ENCODE measurements around the gene EEF1A2.

EEF1A2 gene

DNA sequence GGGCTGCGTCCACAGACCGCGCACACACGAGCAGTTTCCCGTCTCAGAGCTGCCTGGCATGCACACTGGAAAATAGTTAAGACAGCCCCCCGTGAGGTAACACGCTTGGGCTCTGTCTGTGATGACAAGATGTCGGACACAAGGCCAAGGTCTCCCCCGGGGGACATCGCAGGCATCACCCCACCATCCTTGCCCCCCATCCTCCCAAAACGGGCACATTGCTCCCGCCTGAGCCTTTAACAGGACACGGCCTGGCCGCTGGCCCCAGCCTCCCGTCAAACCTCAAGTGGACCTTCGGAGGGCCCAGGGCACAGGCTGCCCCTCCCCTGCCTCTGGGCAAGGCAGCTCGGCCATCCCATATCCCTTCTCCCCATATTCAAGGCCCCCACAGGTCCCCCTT is 32.0 kb downstream of the EEF1A2 start:
- no peak for DNase-seq

DNA sequence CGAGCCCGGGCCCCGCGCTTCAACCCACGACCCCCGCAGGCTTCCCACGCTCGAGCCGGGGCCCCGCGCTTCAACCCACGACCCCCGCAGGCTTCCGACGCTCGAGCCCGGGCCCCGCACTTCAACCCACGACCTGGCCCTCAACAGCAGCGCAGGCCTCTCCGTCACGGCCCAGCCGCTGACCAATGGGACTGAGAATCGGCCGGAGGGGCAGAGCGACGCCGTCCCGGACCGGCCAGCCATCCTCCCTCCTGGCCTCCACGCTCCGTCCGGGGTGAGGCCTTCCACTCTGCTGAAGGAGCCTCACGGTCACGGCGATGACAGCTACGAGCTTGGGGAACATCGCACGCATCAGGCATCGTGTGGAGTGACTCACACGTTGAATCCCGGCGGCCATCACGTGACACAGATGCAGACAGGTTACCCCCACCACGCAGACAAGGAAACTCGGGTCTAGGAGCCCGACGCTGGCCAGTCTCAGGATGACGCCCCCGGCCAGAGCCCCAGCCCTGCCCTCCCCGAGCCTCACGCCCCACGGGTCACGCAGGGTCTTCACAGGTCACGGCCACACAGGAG is 32.5 kb downstream of the EEF1A2 start:
- no peak for DNase-seq

DNA sequence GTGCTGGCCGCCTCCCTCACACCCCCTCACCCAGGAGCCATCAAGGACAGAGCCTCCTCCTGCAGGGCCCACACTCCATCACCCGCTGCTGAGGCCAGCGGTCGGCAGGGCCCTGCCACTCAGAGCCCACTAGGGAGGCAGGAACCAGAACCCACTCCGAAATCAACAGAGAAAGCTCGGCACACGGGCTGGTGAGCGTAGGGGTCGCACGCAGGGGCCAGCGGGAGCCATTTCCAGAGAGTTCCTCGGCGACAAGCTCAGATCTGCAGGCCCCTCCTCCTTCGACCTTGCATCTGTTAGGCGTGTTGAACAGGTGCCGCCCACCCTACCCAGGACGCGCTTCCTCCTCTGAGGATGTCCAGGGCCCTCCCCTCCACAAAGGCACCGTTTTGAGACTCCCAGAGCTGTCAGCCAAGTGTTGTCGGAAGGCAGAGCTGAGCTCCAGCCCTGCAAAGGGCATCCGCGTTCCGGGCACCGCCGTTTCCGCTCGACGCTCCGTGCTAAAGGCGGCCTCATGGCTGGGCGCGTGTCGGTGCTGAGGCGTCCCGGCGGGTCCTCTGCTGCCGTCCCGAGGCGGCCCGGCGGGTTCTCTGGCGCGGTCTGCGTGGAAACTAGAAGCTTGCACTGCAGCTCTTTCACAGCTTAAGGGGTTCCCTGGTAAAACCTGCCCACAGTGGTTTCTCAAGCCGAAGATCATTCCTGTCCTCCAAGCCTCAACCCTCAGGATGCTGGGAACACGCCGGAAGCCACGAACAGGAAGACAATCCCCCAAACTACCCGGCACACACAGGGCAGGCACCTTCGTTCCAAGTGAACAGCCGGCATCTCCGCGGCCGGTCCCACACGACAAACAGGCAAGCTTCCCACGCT is 33.3 kb downstream of the EEF1A2 start:
- no peak for DNase-seq

DNA sequence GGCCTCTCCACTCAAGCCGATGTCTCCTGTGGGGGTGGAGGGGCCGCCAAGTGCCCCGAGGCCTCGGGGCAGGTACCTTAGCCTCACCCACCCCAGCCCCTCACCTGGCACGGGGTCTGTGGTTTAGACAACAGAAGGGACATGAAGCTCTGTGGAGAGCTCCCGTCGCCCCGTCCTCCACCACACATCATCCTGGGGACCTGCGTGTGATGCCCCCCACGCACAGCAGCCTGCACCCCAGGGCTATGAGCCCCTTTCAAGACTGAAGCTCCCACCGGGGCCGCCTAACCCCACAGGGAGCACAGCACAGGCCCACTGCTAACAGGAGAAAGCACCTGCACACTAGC is 34.6 kb downstream of the EEF1A2 start:
- DNase-seq: no peak

DNA sequence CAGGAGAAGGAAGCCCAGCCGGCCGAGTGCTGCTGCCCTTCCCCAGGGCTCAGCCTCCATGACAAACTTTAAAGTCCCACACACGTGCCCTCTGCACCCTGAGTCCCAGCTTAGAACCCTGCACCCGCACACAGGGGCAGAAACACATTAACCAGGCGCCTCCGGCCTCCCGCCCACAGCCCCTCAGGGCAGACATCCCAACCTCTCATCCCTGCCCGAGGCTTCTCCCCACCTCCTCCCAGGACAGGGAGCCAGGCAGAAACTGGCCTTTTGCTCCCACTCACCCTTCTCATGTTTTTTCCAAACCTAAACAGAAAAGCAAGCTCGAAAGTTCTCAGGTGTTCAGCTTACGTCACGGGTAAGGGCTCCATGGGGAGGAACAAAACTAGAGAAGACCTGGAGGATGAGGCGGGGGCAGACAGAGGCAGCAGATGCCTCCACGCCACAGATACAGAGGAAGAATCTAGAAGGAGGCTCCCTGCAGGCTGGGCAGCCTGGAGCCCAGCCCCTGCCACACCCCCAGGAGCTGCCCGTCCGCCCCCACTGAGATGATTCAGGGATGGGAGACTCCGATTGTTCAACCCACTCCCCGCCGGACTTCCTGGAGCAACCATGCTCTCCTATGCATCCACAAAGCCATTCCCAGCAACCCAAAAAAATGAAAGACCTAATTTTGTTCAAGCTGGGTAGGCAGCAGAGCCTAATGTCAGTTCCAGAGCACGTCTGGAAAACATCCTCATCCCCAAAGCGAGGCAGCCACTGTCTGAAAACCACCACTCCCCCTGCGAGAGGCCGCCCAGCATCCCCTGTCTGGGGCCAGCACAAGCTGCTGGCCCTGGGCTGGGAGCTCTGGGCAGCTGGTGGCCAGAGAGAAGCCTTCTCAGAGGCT is 35.2 kb downstream of the EEF1A2 start:
- no peak for DNase-seq

DNA sequence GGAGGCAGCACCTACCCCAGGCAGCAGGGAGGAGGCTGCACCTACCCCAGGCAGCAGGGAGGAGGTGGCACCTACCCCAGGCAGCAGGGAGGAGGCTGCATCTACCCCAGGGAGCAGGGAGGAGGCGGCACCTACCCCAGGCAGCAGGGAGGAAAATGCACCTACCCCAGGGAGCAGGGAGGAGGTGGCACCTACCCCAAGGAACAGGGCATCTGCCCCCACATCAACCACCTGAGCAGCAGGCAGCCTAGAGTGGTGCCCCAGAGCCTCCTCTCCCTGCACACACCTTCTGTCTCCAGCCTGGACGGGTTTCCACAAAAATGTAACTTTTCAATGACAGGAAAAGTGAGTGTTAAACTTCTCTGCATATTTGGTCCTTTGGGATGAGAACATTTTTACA is 36.6 kb downstream of the EEF1A2 start:
- DNase-seq: no peak

DNA sequence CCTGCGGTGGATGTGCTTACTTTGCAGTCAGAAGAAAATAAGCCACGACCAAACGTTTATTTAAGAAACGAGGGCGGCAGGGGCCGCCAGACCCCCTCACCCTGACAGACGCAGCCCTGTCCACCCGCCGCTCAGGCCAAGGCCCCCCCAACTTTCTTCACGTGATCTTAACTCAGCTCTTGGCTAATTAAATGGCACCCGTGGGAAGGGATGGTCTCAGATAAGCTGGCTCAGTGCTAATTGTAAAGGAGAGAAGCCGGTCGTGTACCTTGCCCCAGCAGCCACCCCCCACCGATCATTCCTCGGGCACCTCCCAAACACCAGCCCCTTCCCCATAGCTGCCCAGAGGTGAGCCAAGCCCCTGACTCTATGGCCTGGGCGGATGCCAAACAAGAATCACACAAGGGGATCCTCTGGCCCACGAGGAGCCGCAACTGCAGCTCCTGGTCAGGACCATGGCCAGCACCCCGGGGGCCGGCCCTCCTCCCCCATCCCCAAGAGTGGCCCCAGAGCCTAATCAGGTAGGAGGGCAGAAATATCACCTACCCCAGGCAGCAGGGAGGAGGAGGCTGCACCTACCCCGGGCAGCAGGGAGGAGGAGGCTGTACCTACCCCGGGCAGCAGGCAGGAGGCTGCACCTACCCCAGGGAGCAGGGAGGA is 37.6 kb downstream of the EEF1A2 start:
- DNase-seq: no peak

DNA sequence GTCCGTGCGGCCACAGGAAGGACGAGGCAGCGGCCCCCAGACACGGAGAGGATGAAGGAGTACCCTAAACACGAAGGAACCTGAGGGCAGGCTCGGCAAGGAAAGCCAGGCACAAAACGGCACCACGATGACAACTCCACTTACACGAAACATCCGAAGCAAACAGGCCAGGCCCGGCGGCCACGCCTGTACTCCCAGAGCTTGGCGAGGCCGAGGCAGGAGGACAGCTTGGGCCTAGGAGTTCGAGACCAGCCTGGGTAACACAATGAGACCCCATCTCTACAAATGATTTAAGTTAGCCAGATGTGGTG is 39.9 kb downstream of the EEF1A2 start:
- DNase-seq: no peak

DNA sequence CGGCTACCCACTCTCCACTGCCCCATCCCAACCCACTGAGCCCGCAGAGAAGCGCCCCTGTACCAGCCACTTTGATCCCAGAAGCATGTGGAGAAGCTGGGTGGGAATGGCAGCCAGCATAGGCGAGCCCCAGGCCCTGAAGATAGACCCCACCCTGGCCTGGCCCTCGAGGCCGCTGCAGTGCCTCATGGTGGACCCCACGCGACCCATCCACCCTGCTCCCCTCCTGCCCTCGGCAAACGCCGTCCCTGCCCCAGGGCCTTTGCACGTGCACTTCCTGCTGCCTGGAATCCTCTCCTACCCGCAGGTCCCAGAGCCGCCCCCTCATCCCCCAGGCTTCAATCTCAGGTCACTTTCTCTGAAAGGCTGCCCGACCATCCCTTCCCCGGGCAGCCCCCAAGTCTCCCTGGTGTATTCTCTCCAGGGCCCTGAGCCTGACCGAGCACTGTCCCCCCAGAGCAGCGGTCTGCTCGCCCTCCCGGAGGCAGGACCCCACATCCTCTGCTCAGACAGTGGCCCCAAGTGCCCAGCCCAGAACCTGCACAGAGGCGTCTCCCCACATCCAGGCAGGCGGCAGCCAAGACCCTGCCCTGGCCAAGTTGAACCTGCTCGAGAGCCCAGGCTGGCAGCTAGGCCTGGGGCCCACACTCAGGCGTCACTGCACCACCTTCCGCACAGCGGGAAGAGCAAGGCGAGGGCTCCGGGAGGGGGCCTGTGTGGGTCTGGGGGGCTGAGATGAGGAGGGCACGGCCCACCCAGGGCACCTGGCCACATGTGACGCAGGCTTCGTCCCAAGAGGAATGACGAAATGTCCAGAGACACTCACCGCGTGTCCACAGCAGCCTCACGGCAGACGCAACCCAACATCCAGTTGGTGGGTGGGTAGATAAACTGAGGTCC is 40.5 kb downstream of the EEF1A2 start:
- no peak for DNase-seq

DNA sequence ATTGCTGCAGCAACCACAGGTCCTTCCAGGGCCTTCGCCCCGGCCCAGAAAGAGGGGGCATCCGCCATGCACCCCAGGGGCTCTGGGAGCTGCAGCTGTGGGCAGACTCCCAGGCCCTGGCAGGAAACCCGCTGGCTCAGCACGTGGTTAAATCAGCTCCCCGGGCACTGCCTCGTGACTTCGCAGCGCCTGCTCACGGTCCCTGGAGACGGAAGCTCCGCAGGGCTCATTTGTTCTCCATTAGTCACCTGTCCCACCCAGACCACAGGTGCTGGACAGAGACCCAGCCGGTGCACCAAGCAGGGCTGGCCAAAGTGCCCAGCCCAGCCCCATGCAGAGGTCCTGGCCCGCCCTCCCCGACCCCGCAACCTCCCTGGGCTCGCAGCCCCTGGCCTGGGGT is 41.1 kb downstream of the EEF1A2 start:
- DNase-seq: no peak

DNA sequence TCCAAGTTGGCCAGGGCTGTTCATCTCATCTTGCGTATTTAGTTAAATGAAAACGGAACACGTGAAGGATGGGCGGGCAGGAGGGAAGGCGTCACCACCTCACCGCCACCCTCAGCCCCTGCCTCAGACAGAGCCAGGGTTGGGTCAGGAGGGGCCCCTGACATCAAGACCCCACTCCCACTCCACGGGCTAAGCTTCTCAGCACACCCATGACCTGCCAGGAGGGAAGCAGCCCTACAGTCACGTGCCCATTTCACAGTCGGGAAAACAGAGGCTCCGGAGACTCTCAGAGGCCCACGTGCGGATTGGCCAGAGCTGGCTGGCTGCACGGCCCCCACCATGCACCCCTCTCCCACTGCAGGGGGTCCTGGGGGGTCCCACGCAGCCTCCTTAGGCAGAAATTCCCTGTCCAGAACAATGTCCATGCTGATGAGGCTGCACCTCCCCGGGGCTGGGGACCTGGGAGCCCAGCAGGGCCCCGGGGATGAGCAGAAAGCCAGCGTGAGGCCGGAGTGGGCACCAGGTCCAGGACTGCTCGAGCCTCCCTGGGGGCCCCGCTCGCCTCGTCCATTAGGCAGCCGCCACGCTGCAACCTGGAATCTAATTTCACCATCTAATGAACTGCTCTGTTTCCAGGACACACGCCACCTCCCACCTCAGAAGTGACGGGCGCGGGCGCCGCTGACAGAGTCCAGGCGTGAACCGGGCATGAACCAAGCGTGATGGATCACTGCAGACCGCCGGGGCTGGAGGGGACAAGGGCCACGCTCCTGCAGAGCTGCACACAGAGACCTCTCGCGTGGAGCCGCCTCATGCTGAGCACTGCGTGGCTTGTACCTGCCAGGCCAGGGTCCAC is 42.2 kb downstream of the EEF1A2 start:
- DNase-seq: no peak

DNA sequence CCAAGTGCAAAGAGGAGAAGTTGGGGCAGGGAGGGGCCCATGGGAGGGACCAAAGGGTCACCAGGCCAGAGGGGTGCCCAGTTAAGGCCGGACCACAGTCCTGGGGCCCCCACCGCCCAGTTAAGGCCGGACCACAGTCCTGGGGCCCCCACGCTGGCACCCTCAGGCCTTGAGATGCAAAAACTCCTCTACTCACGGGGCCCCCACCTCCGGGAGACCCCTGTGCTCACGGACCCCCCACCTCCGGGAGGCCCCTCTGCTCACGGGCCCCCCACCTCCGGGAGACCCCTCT is 43.4 kb downstream of the EEF1A2 start:
- no peak for DNase-seq

DNA sequence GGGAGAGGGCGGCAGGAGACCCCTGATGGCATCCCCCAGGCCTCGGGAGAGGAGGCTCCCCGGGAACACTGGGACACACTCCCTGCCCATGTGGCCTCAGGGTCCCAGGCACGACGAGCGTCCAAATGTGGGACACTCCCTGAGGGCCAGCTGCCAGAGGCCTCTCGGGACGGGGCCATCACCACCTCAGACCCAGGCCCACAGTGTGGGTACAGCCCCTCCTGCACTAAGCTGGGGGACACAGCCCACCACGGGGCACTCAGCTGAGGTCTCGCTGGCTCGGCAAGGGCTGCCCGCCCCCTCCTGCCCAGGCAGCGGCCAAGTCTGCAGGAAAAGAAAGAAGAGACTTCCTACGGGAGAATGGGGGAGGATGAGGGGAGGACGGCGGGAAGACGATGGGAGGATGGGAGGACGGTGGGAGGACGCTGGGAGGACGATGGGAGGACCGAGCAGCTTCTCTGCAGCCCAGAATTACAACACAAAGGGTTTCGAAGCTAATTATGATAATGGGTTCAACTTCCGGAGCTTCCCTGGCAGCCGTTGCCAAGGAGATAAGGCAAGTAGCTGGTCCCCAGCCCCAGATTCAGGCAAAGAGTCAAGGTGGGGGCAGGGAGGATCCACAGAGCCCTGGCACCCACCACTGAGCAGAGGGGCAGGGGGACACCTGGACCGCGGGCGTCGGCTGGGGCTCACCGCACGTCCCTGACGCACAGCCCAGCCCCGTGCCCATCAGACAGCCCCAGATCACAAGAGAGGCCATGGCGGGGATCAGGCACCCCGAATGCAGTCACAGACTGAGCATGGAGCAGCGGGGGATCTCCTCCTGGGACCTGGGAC is 43.9 kb downstream of the EEF1A2 start:
- no peak for DNase-seq

DNA sequence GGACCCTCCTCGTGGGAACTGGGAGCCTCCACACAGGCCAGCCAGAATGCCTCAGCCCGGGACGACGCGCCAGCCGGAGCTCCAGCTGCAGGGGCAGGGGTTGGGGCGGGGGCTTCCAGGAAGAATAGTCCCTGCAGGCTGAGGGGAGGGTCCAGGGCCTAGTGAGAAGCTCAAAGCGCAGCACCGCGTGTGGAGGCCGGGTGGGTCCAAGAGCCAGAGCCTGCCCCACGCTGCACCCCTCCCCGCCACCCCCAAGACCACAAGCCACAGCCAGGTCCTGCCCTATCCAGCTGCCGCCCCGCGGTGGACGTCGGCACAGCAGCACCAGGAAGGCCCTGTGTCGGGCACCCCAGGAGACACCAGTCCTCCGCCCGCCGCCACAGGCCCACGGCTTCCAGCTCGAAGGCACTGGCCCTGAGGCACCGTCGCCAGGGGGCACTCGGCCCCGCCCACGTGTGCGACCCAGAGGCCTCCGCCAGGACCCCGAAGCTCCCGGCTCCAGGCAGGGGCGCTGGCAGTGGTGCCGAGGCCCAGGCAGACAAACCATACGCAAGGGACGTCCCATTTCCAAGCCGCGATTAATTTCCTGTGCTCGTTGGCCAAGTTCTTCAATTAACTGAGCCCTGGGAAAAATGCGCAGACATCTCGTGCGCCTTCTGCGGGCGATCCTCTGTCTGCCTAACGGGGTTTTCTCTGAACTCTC is 45.9 kb downstream of the EEF1A2 start:
- no peak for DNase-seq

DNA sequence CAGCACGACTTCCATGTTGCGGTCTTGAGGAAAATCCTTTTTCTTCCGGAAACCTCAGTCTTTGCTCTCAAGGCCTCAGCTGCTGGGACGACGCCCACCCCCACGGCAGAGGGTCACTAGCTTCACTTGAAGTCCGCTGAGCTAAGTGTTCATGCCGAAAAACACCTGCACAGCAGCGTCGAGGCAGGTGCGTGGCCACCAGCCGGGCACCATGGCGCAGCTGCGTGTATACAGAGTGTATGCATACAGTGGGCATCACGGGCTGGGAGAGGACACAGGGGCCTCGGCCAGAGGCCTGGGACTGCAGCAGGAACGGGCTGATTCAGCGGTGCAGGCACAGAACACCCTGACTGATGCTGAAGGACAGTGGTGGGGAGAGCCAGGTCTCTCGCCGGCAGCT is 46.5 kb downstream of the EEF1A2 start:
- DNase-seq: no peak

DNA sequence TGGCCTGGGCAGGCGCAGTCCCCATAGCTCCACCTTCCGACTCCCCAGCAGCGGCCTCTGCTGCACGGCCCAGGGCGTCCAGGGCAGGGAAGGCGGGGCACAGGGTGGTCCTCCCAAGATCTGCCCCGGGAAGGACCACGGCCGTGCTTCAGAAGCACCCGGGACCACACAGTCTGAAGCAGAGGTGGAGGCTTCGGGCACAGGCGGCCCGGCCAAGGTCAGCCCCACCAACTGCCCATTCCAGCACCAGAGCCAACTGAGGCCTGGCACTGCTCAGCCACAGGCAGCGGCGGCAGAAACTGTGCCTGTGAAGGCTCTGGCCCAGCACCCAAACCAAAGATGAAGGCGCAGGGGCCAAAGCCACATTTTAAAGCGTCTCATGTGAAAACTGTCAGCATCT is 47.1 kb downstream of the EEF1A2 start:
- DNase-seq: no peak

DNA sequence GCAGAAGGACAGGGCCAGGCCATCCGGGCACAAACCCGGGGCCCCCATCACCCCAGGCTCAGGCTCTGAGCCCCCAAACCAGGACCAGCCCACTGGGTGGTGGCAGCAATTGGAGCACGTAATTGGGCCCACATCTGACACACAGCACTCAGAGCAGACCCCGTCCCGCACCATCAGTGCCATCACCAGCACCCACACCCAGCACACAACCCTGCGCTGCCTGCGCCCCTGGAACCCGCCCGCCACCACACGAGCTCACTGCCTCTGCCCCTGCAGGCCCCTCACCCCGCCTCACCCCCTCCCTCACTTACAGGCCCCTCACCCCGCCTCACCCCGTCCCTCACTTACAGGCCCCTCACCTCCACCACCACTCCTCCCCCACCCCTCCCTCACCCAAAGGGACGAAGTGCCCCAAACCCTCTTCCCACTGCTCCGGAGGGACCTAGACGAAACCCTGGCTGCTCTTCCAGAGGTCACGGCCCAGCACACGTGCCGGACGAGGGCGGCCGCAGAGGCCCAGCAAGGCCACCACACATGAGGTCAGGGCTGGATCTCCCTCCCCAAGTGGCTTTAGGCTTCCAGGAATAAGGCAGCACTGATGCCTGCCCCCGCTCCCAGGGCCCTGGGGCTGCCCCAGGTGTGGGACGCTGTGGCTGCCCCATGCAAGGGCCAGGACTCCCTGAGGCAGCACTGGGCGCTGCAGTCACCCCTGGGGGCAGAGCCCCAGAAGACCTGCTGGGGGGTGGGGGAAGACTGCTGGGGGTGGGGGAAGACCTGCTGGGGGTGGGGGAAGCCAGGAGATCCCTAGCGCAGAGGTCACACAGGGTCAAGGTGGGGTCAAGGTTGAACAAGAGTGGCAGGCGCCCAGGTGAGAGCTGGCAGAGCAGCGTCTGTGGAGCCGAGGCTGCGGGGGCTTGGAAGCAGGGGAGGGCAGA is 48.8 kb downstream of the EEF1A2 start:
- DNase-seq: no peak

DNA sequence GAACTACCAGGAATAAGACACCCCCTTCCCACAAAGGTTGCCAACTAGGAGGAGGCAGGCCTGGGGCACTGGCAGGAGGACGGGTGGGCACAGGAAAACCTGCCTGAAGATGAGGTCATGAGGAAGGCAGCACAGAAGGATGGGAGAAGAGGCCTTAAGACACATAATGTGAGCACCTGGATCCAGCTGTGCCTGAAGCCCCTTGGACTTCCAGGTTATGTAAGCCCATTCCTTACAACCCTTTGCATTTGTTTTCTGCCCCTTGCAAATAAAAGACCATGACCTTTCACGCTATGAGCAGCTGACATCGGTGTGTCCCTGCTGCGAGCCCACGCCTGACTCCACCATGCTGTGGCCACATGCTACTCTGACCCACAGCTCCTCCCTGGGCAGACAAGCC is 49.9 kb downstream of the EEF1A2 start:
- no peak for DNase-seq

DNA sequence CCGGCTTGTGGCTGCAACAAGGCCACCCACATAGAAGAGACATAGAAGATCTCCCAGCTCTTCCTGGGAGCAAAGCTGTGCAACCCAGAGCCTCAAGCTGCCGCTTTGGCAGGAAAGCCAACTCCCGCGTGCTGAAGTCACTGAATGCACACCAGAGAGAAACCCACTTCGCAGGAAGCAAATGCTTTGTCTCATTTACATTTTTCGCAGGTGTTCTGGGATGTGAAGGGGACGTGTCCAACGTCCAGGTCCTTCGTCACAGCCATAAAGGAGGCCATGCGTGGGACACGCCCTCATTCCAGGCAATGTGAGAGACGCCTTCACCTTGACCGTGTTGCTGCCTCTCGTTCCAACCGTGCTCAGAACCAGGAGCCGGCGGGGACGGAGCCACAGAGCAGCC is 50.9 kb downstream of the EEF1A2 start:
- DNase-seq: no peak

All from activated CD4-positive, CD25-positive, alpha-beta regulatory T cell treated with anti-CD3 and anti-CD28 coated beads, Interleukin-2, amount 50 U/mL, for 72 hours (primary cell).